SJSA1 (cell line): ENCODE data around the gene ENOX1. TPM values are rescaled to one million over a fixed set of nuclear protein-coding genes. Genes with fewer than 3 reads are reported as not detected.
"Not testable (repeated sequence)": the region's sequence is repeated elsewhere in the genome, so short reads cannot be mapped to it uniquely, and the experiment has no call there.

Experiments used
- DNase-seq, 2 experiments: peaks; one replicate each; pipeline ENCODE4 v3.0.0-alpha.2; 2015 to 2020; ENCODE audit warnings: low spot score in 2 of 2, low read depth in 1 of 2
- H3K27ac ChIP-seq: fragments of 250-450 bp; sonication (Bioruptor Pico); 2 replicates; pipeline ENCODE4 v1.5.1; 2020; ENCODE audit warnings: mild to moderate bottlenecking, moderate library complexity
- H3K27me3 ChIP-seq: fragments of 250-450 bp; sonication (Bioruptor Pico); replicated peaks from 2 replicates; pipeline ENCODE4 v1.5.1; 2020; ENCODE audit warnings: mild to moderate bottlenecking, moderate library complexity
- H3K36me3 ChIP-seq: fragments of 250-450 bp; sonication (Bioruptor Pico); 2 replicates; pipeline ENCODE4 v1.5.1; 2020; ENCODE audit warnings: mild to moderate bottlenecking
- H3K4me1 ChIP-seq: fragments of 250-450 bp; sonication (Bioruptor Pico); replicated peaks from 2 replicates; pipeline ENCODE4 v1.6.1; 2021; ENCODE audit warnings: mild to moderate bottlenecking
- H3K4me3 ChIP-seq: fragments of 250-450 bp; sonication (Bioruptor Pico); 2 replicates; pipeline ENCODE4 v1.5.1; 2020; ENCODE audit warnings: mild to moderate bottlenecking
- H3K9me3 ChIP-seq: fragments of 250-450 bp; sonication (Bioruptor Pico); replicated peaks from 2 replicates; pipeline ENCODE4 v1.5.1; 2020; ENCODE audit warnings: mild to moderate bottlenecking
- total RNA-seq: library from RNA; depleted of rRNA; stranded (reverse); fragments of >200 nt; shearing (Covaris generic); gene quantifications from 2 replicates; pipeline ENCODE4 v1.2.3, GENCODE V29; 2014

ENOX1 gene
- total RNA-seq, 1 experiment from 2014 or later: 1.3 TPM

DNA sequence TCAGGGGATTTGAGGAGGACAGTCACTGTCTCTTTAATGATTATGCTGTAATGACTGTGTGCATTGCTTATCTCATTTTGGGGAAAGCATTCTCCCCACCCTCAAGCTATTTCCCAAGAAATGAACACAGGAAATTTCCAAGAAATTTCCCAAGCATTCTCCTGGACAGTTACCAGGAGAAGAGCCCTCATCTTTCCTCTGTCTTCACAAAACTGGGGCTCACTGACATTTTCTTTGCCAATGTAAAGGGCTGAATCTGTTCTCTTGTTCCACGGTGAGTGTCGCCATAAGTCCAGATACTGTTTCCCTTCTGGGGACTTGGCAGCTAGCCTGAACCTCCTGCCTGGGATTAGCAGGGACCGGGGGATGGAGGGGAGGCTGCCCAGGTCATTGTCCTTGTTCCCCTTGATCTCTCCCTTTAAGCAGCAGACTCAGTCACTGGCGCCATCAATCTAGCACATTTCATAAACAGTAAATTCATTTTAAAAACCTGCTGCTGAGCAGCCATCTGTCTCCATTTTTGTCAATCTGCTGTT is 590.6 kb downstream of the ENOX1 start:
- Histone ChIP-seq H3K36me3 (no peaks in the 10 kb centered on the region), H3K4me3 (no peak overlapping the region), H3K9me3 (no peaks in the 10 kb centered on the region), H3K27ac (no peak overlapping the region), H3K27me3 (no peaks in the 10 kb centered on the region), H3K4me1 (no peaks in the 10 kb centered on the region)
- no peak for DNase-seq

DNA sequence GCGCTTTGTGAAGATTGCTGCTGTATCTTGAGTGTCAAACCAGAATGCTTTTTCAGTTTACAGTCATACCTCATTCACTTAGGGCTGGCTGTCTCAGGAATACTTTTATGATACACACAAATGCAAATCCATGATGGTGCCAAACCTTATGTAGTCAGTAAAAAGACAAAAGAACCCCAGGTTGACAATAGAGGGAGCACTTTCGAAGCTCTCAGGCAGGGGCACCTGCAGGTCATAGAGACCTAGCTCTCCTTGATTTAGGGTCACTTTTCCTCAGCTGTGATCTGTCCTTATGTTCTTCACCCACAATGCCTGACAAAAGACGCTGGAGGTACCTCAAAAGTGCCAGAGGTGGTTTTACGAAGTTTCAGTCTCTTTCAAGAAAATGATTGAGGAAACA is 591.2 kb downstream of the ENOX1 start:
- Histone ChIP-seq H3K9me3 (no peaks in the 10 kb centered on the region), H3K27ac (no peak overlapping the region), H3K36me3 (no peaks in the 10 kb centered on the region), H3K4me3 (no peak overlapping the region), H3K4me1 (no peaks in the 10 kb centered on the region), H3K27me3 (no peaks in the 10 kb centered on the region)
- no peak for DNase-seq

DNA sequence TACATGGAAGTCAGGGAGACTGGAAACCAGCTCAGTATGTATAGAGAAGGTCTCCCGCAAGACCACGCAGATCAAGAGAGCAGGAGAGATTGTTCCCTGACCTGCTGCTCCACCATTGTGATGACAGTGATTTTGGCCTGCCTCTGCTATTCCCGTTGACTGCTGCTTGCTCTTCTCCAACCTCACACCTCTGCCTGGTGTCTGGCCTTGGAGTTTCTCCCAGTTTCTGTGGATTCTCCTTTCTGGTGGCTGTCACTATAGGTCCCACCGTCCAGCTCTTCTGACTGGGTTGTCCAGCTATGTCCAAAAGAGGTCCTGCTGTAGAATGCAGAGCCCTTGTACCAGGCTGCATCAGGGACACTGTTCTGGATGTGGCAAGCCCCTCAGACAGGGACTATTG is 591.7 kb downstream of the ENOX1 start:
- no peaks in the 10 kb centered on the region for H3K4me1 ChIP-seq
- no peaks in the 10 kb centered on the region for H3K36me3 ChIP-seq
- H3K27me3 ChIP-seq: no peaks in the 10 kb centered on the region
- H3K9me3 ChIP-seq: no peaks in the 10 kb centered on the region
- no peak for DNase-seq
- no peak overlapping the region for H3K27ac ChIP-seq
- no peak overlapping the region for H3K4me3 ChIP-seq

DNA sequence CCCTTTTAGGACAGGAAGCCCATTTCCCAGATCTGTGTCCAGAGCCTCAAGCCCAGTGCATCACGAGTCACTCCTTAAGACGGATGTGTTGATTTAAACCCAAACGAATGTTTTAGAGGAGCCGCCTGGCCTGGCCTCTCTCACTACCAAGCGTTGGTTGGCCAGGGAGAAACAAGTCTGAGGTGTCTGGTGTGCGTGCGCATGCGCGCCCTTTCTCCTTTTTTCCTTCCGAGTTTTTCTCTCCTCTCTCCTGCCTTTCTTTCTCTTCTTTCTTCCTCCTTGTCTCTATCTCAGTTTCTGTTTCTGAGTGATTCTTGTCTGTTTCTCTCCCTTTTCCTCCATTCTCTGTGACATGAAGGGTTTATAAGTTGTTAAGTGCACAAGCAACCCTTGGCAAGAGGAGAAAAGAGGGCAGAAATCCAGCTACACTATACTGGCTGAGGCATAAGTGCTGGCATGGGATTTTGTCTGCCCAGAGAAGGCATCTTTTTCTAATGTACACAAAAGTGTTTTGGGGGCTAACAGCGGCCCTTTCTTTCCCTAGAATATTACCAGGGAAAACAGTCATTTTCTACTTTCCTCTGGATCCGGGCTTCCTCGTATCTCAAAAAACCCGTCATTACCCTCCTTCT is 592.9 kb downstream of the ENOX1 start:
- no peak overlapping the region for H3K27ac ChIP-seq
- no peaks in the 10 kb centered on the region for H3K27me3 ChIP-seq
- no peaks in the 10 kb centered on the region for H3K9me3 ChIP-seq
- DNase-seq: no peak
- no peaks in the 10 kb centered on the region for H3K4me1 ChIP-seq
- H3K36me3 ChIP-seq: no peaks in the 10 kb centered on the region
- H3K4me3 ChIP-seq: no peak overlapping the region

DNA sequence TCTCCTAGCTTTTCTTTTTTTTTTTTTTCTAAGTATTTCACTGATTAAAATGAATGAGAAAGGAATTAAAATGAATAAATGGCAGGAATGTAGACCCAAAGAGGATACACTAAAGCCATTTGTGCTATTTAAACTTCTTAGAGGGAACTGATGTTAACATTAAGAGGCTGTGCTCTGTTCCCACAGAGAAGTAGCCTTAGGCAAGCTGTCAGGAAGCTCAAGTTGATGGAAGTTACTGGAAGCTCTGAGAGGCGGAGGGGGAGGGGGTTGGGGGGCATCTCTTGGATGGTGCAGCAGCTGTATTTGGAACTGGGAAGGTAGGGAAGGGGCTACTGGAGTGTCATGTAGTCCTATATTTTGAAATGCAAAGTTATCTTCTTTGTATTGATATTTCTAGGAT is 595.2 kb downstream of the ENOX1 start:
- no peak for DNase-seq
- no peaks in the 10 kb centered on the region for H3K36me3 ChIP-seq
- no peaks in the 10 kb centered on the region for H3K4me1 ChIP-seq
- no peak overlapping the region for H3K27ac ChIP-seq
- H3K9me3 ChIP-seq: no peaks in the 10 kb centered on the region
- no peak overlapping the region for H3K4me3 ChIP-seq
- H3K27me3 ChIP-seq: no peaks in the 10 kb centered on the region

DNA sequence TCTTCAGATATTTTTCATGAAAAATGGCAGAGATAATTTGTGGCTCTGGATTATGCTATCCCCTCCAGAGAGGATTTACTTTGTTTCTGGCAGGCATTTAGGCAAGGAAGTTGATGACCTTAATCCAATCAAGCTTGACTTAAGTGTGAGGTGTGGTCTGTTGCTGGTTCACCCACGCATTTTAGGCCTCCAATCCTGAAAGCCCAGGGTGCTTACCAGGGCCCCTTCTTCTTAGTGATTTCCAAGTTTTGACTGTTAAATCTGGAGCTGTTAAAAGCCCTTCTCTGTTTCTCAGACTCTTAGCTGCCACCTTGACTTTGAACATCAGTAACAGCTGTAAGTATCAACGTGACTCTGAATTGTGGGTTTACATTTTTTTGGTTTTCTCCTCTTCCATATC is 601.5 kb downstream of the ENOX1 start:
- DNase-seq: no peak
- Histone ChIP-seq H3K9me3 (no peaks in the 10 kb centered on the region), H3K4me1 (no peaks in the 10 kb centered on the region), H3K27me3 (no peaks in the 10 kb centered on the region), H3K36me3 (no peaks in the 10 kb centered on the region), H3K27ac (no peak overlapping the region), H3K4me3 (no peak overlapping the region)

DNA sequence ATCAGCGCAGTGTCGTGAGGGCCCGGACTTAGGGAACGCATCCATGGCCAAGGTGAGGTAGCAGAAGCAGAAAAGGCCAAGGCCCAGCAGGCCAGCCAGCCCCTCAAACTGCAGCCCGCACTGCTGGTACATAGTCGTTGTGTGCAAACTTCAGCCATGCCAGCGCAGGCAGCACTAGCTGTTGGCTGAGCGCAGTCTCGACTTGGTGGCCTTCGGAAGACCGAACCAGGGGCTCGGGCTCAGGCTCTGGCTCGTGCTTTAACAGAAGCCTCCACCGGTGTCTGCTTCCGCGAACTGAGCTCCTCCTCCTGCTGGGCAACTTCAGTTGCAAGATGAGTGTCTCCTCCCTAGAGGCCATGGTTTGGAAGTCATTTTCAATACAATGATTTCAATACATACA is 605.9 kb downstream of the ENOX1 start:
- no peak overlapping the region for H3K4me3 ChIP-seq
- H3K27ac ChIP-seq: no peak overlapping the region
- no peak for DNase-seq
- H3K9me3 ChIP-seq: no peaks in the 10 kb centered on the region
- no peaks in the 10 kb centered on the region for H3K36me3 ChIP-seq
- H3K27me3 ChIP-seq: no peaks in the 10 kb centered on the region
- H3K4me1 ChIP-seq: no peaks in the 10 kb centered on the region

DNA sequence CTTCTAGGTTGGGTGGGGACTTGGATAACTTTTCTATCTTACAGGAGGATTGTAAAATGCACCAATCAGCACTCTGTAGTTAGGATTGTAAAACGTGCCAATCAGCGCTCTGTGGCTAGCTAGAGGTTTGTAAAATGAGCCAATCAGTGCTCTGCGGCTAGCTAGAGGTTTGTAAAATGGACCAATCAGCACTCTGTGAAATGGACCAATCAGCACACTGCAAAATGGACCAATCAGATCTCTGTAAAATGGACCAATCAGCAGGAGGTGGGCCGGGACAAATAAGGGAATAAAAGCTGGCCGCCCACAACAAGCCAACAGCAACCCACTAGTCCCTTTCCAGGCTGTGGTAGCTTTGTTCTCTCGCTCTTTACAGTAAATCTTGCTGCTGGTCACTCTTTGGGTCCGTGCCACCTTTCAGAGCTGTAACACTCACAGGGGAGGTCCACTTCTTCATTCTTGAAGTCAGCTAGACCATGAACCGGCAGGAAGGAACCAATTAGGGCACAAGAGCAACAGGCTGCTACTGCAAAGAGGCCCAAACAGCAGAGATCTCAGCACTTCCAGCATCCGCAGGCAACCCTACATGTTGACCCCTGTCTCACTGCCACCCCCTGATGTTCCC is 606.6 kb downstream of the ENOX1 start:
- H3K27me3 ChIP-seq: no peaks in the 10 kb centered on the region
- no peaks in the 10 kb centered on the region for H3K4me1 ChIP-seq
- H3K36me3 ChIP-seq: no peaks in the 10 kb centered on the region
- DNase-seq: no peak
- H3K27ac ChIP-seq: no peak overlapping the region
- no peaks in the 10 kb centered on the region for H3K9me3 ChIP-seq
- H3K4me3 ChIP-seq: no peak overlapping the region

DNA sequence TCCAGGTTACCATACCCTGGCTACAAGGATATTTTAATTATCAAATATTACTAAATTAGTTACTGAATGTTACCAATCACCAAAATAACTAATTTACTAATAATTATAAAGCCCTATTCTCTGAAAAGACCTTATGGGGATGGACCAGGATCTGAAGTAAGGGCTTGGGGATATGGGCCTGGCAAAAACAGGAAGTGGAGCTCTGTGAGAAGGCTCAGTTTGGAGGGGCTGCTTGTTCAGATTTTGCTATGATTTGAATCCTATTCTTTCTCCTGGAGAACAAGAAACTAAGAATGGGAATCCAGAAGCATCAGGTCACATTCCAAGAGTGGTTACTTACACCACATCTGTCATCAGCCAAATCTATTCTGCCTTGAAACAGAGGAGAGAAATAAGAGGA is 615.3 kb downstream of the ENOX1 start:
- H3K27ac ChIP-seq: no peak overlapping the region
- no peaks in the 10 kb centered on the region for H3K4me1 ChIP-seq
- DNase-seq: no peak

DNA sequence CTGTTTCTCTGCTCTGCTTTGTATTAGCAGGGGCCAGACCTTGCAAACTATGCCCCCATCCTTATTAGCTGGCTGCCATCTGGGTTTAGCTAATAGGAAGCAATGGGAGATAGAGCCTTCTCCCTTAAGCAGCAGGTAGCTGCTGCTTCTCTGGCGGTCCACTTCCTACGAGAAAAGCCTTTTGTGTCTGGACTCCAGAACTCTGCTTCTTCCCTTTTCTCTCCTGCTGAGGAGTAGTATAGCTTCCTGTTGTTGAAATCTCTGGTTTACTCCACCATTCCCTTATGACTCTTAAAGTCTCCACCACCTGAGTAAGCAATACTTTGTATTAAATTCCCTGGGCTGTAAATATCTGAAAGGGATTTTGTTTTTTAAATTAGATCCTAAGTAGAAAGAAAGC is 616.3 kb downstream of the ENOX1 start:
- H3K4me1 ChIP-seq: no peaks in the 10 kb centered on the region
- H3K4me3 ChIP-seq: no peak overlapping the region
- no peaks in the 10 kb centered on the region for H3K36me3 ChIP-seq
- no peak for DNase-seq
- no peaks in the 10 kb centered on the region for H3K9me3 ChIP-seq
- H3K27me3 ChIP-seq: no peaks in the 10 kb centered on the region
- no peak overlapping the region for H3K27ac ChIP-seq

More for the DNA sequence above, 615.3 kb downstream of the ENOX1 start:
- Histone ChIP-seq H3K4me3 (no peak overlapping the region), H3K36me3 (no peaks in the 10 kb centered on the region), H3K27me3 (no peaks in the 10 kb centered on the region), H3K9me3 (no peaks in the 10 kb centered on the region)

DNA sequence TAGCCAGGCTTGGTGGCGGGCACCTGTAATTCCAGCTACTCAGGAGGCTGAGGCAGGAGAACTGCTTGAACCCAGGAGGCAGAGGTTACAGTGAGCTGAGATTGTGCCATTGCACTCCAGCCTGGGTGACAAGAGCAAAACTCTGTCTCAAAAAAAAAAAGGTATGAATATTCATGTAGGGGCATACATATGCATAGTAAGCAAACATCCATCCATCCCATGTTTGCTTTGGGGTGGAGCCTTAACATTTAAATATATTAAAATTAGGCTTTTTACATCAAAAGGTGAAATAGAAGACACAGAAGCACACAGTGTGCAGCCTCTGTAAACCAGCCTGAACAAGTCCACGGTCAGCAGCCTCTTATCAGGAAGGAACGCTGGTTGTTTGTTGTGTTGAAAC is 618.3 kb downstream of the ENOX1 start:
- not testable (repeated sequence) for H3K9me3 ChIP-seq, DNase-seq, H3K36me3 ChIP-seq, H3K27ac ChIP-seq, H3K4me3 ChIP-seq, H3K27me3 ChIP-seq, H3K4me1 ChIP-seq

DNA sequence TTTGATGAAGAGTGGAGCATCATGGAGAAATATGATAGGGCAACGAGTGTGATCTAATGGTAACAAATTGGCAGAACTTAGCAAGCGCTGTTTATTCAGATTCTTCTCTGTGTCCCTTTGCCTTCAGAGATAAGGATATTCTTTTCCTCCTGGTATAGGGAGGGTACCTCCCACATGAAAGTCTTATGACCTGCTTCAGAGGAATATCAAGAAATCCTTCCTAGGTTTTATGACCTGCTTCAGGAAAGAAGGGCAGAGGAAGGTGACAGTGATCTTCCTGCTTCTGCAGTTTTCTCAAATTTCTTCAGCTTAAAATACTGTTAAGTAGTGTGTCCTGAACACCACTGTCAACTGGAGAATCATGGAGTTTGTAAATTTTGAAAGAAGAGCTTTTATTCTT is 619.0 kb downstream of the ENOX1 start:
- H3K27me3 ChIP-seq: no peaks in the 10 kb centered on the region
- H3K9me3 ChIP-seq: no peaks in the 10 kb centered on the region
- no peaks in the 10 kb centered on the region for H3K36me3 ChIP-seq
- DNase-seq: no peak
- no peak overlapping the region for H3K4me3 ChIP-seq
- H3K4me1 ChIP-seq: no peaks in the 10 kb centered on the region
- H3K27ac ChIP-seq: no peak overlapping the region

DNA sequence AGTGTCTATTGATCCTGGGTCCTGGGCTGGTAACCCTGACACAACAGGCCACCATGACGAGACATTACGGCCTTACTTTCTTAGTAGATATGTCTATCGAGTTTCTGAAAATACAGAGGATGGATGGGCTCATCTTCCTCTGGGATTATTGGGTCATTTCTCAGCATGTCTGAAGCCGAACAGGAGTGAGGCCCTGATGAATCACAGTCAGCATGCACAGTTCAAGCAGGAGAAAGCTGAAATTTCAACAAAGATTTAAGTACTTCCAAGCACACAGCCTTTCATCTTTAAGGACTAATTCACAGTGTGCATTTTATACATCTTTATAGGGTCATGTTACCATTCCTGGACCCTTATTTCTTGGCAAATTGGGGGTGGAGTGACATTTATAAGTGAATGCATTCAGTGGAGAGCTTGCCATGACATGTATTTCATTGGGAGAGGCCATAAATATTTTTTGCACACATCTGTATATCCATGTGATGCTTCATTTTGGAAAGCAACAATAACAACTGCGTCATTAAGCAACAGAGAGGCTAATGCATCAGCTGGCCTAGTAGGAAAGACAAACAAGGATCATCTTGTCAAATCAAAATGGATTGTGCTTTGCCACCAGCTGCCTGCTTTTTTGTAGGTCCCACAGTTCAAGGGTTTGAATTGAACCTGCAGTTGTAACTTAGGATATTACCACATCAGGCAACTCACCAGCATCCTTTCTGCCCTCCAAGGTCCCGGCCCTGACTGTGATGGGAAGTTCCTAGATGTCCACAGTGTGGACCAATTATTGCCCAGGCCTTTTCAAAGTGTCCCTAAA is 619.9 kb downstream of the ENOX1 start:
- no peak for DNase-seq
- H3K27me3 ChIP-seq: no peaks in the 10 kb centered on the region

More for the DNA sequence above, 619.9 kb downstream of the ENOX1 start:
- H3K9me3 ChIP-seq: no peaks in the 10 kb centered on the region
- no peak overlapping the region for H3K4me3 ChIP-seq
- no peaks in the 10 kb centered on the region for H3K36me3 ChIP-seq
- H3K4me1 ChIP-seq: no peaks in the 10 kb centered on the region
- H3K27ac ChIP-seq: no peak overlapping the region
